Vagina (tissue), 2 donors: ENCODE data around the gene TUT4. TPM values are rescaled to one million over a fixed set of nuclear protein-coding genes. Genes with fewer than 3 reads are reported as not detected.

Experiments used
- DNase-seq, 2 donors: peaks; one replicate each; pipeline ENCODE4 v3.0.0-alpha.2; 2017; ENCODE audit errors: extremely low spot score in 2 of 2
- H3K27ac ChIP-seq: fragments of 200-600 bp; sonication (generic); one replicate; pipeline ENCODE4 v1.5.1; 2019
- H3K27me3 ChIP-seq: fragments of 200-600 bp; sonication (generic); one replicate; pipeline ENCODE4 v1.5.1; 2019
- H3K36me3 ChIP-seq, 2 donors: fragments of 200-600 bp; sonication (generic); one replicate each; pipeline ENCODE4 v1.5.1; 2017 to 2019
- H3K4me1 ChIP-seq: fragments of 200-600 bp; sonication (generic); one replicate; pipeline ENCODE4 v1.5.1; 2019
- H3K4me3 ChIP-seq, 2 donors: fragments of 200-600 bp; sonication (generic); 1 replicate in 1 of 2; 2 replicates in 1 of 2; pipeline ENCODE4 v1.5.1; 2016 to 2019
- H3K9me3 ChIP-seq: fragments of 200-600 bp; sonication (generic); one replicate; pipeline ENCODE4 v1.5.1; 2019
- CTCF ChIP-seq, 3 experiments: fragments of 450-650 bp in 2 of 3; fragments of 200-600 bp in 1 of 3; sonication (generic) in 1 of 3; IDR thresholded peaks; one replicate each; pipeline ENCODE4 v1.5.1; 2017 to 2019; ENCODE audit warnings: antibody characterized with exemption in 3 of 3, mild to moderate bottlenecking in 2 of 3, moderate library complexity in 2 of 3
- POLR2A ChIP-seq, 2 donors: fragments of 450-650 bp; IDR thresholded peaks; one replicate each; pipeline ENCODE4 v1.6.1; 2017; ENCODE audit warnings: antibody characterized with exemption in 2 of 2, mild to moderate bottlenecking in 2 of 2, moderate library complexity in 2 of 2
- POLR2AphosphoS5 ChIP-seq, 2 donors: sonication (generic); formaldehyde crosslinking; IDR thresholded peaks; one replicate each; pipeline ENCODE4 v1.9.0; 2017; ENCODE audit warnings: antibody characterized with exemption in 2 of 2, mild to moderate bottlenecking in 2 of 2, low read depth in 1 of 2; ENCODE audit not compliant: insufficient read depth in 1 of 2
- intact Hi-C: fragments of 100-400 bp; cut with DNase I; formaldehyde crosslinking; loops from one replicate; pipeline ENCODE4 v1.15.1; 2023
- total RNA-seq: library from RNA; depleted of rRNA; stranded (reverse); fragments of >200 nt; gene quantifications from one replicate; pipeline ENCODE4 v1.2.3, GENCODE V29; 2016

The TUT4 gene
- total RNA-seq, 1 donor from 2014 or later, result 78.1 TPM

GRCh38 chr1:52386458-52386857 is 166.4 kb downstream of the TUT4 start:
- no peaks in the 10 kb centered on the region for H3K36me3 ChIP-seq
- DNase-seq, result no peak
- no peaks in the 10 kb centered on the region for H3K27me3 ChIP-seq
- H3K9me3 ChIP-seq, result no peaks in the 10 kb centered on the region
- intact Hi-C loops, result no loop called here
- TF ChIP-seq CTCF (IDR thresholded peaks at IDR 0.05) (no peak), POLR2A (IDR thresholded peaks at IDR 0.05) (no peak), POLR2AphosphoS5 (IDR thresholded peaks at IDR 0.05; ENCODE audit: insufficient read depth in 1 of 2, low read depth in 1 of 2) (no peak)
- H3K4me1 ChIP-seq, result no peaks in the 10 kb centered on the region
- H3K27ac ChIP-seq, result no peak overlapping the region
- H3K4me3 ChIP-seq, result no peak overlapping the region

GRCh38 chr1:52385376-52385775 is 167.5 kb downstream of the TUT4 start:
- Histone ChIP-seq H3K36me3 (no peaks in the 10 kb centered on the region), H3K9me3 (no peaks in the 10 kb centered on the region), H3K27ac (no peak overlapping the region), H3K4me1 (no peaks in the 10 kb centered on the region), H3K4me3 (no peak overlapping the region), H3K27me3 (no peaks in the 10 kb centered on the region)
- DNase-seq, result no peak
- TF ChIP-seq POLR2A (IDR thresholded peaks at IDR 0.05), result no peak
- no peak for TF ChIP-seq POLR2AphosphoS5 (IDR thresholded peaks at IDR 0.05; ENCODE audit: insufficient read depth in 1 of 2, low read depth in 1 of 2)
- TF ChIP-seq CTCF (IDR thresholded peaks at IDR 0.05), result no peak
- intact Hi-C loops, result no loop called here

Other genes starting within 250 kb of the TUT4 start
- gene CC2D1B, start 186.9 kb downstream of the TUT4 start, total RNA-seq, result 23.8 TPM
- 1.7 TPM for gene ORC1, start 148.7 kb downstream of the TUT4 start, total RNA-seq
- gene PRPF38A, start 148.5 kb downstream of the TUT4 start, total RNA-seq, result 17.7 TPM
- gene GPX7, start 49.3 kb upstream of the TUT4 start, total RNA-seq, result 9.8 TPM
- 3.2 TPM for gene SHISAL2A, start 80.1 kb upstream of the TUT4 start, total RNA-seq
- 9.8 TPM for gene COA7, start 145.3 kb upstream of the TUT4 start, total RNA-seq
- 30.4 TPM for gene ZYG11B, start 173.4 kb upstream of the TUT4 start, total RNA-seq